Caco-2 (cell line): ENCODE data around the gene PRRT1. TPM values are rescaled to one million over a fixed set of nuclear protein-coding genes. Genes with fewer than 3 reads are reported as not detected.

Experiments
- BruUV-seq: library from RNA; stranded (reverse); fragments of 400-500 nt; replicated peaks from 2 replicates; lab custom pipeline; 2021; lab: Mats Ljungman, UMichigan
- CTCF ChIA-PET: fragments of 300-600 bp; sonication (Branson Sonifier 250); formaldehyde crosslinking; loops from one replicate; lab custom pipeline; 2022; ENCODE audit warnings: antibody characterized with exemption; lab: Charles Lee
- POLR2A ChIA-PET: fragments of 300-600 bp; sonication (Branson Sonifier 250); formaldehyde crosslinking; loops from one replicate; lab custom pipeline; 2022; ENCODE audit warnings: antibody characterized with exemption; lab: Charles Lee
- DNase-seq, 2 experiments: peaks; one replicate each; pipeline versions ENCODE4 v3.0.0 to v3.0.0-alpha.2; 2020 to 2022
- H3K27me3 ChIP-seq: replicated peaks from 2 replicates; pipeline ENCODE4 v1.6.0; 2011; ENCODE audit warnings: low read length; ENCODE audit not compliant: control insufficient read depth, insufficient read depth
- H3K36me3 ChIP-seq: 2 replicates; pipeline ENCODE4 v1.5.1; 2011; ENCODE audit warnings: low read length; ENCODE audit not compliant: control insufficient read depth, insufficient read depth
- H3K4me1 ChIP-seq: fragments of 250-450 bp; sonication (Bioruptor Pico); 2 replicates; pipeline ENCODE4 v1.5.1; 2020; ENCODE audit warnings: mild to moderate bottlenecking
- H3K4me3 ChIP-seq: 2 replicates; pipeline ENCODE4 v1.5.1; 2011; ENCODE audit warnings: low read depth, mild to moderate bottlenecking, control low read depth, low read length
- H3K9me3 ChIP-seq: fragments of 250-450 bp; sonication (Bioruptor Pico); 2 replicates; pipeline ENCODE4 v1.5.1; 2020; ENCODE audit warnings: mild to moderate bottlenecking, moderate library complexity
- H3K27ac Mint-ChIP-seq: one replicate; pipeline ENCODE4 v1.8.0; 2022; ENCODE audit warnings: mixed read lengths; ENCODE audit not compliant: unreplicated experiment
- H3K27me3 Mint-ChIP-seq: one replicate; pipeline ENCODE4 v1.8.0; 2022; ENCODE audit warnings: mixed read lengths; ENCODE audit not compliant: insufficient read depth, unreplicated experiment
- H3K36me3 Mint-ChIP-seq: one replicate; pipeline ENCODE4 v1.8.0; 2022; ENCODE audit warnings: mild to moderate bottlenecking, mixed read lengths; ENCODE audit not compliant: insufficient read depth, unreplicated experiment
- H3K4me1 Mint-ChIP-seq: one replicate; pipeline ENCODE4 v1.8.0; 2022; ENCODE audit warnings: low read depth, mixed read lengths; ENCODE audit not compliant: unreplicated experiment
- H3K4me3 Mint-ChIP-seq: one replicate; pipeline ENCODE4 v1.8.0; 2022; ENCODE audit warnings: mild to moderate bottlenecking, moderate library complexity, mixed read lengths; ENCODE audit not compliant: unreplicated experiment
- H3K9me3 Mint-ChIP-seq: one replicate; pipeline ENCODE4 v1.8.0; 2022; ENCODE audit warnings: mixed read lengths; ENCODE audit not compliant: unreplicated experiment
- CTCF ChIP-seq, 2 experiments: fragments of 200-600 bp in 1 of 2; IDR thresholded peaks; 1 replicate in 1 of 2; 2 replicates in 1 of 2; pipeline versions ENCODE4 v1.5.1 to v1.8.0; 2011 to 2022; ENCODE audit warnings: antibody characterized with exemption in 1 of 2, control low read depth in 1 of 2, inconsistent platforms in 1 of 2, low read depth in 1 of 2, low read length in 1 of 2, mild to moderate bottlenecking in 1 of 2, moderate library complexity in 1 of 2; ENCODE audit not compliant: insufficient read depth in 1 of 2, severe bottlenecking in 1 of 2, unreplicated experiment in 1 of 2
- intact Hi-C: fragments of 100-400 bp; cut with micrococcal nuclease; formaldehyde crosslinking; loops from one replicate; pipeline ENCODE4 v1.10.0; 2022; ENCODE audit not compliant: unreplicated experiment
- total RNA-seq: library from RNA; stranded (reverse); gene quantifications from 2 replicates; pipeline ENCODE4 v1.2.3, GENCODE V29; 2022

Gene PRRT1
- total RNA-seq, 1 experiment from 2014 or later, result 2.0 TPM

- Mint-ChIP-seq H3K4me1 (peaks cover 27% of the 10 kb centered on the region), H3K9me3 (no peaks in the 10 kb centered on the region), H3K27ac (no peak within 1 kb of the TSS), H3K27me3 (no peaks in the 10 kb centered on the region), H3K4me3 (no peak within 1 kb of the TSS), H3K36me3 (peaks cover 21% of the 10 kb centered on the region)
- H3K4me3 ChIP-seq, result no peak within 1 kb of the TSS
- DNase-seq, result no peak
- H3K27me3 ChIP-seq, result no peaks in the 10 kb centered on the region
- intact Hi-C loops, result loop anchor here (10.0 kb wide), 1 partner anchor 772 kb away; the partner anchor contains the start of gene BRD2
- no peaks in the 10 kb centered on the region for H3K9me3 ChIP-seq
- ChIA-PET POLR2A (no interaction called here), CTCF (interaction anchor here (1.4 kb wide), 1 partner anchor 15 kb away, joined by 3 read pairs; no protein-coding TSS in a partner anchor)
- H3K36me3 ChIP-seq, result 0 out of 2 replicates have a peak, but pooled peaks cover 2% of the 10 kb centered on the region
- BruUV-seq, result no TSS peak
- H3K4me1 ChIP-seq, result peaks cover 27% of the 10 kb centered on the region
- no peak for TF ChIP-seq CTCF (IDR thresholded peaks at IDR 0.05; ENCODE audit: insufficient read depth in 1 of 2, low read depth in 1 of 2, low read length in 1 of 2, severe bottlenecking in 1 of 2, unreplicated experiment in 1 of 2)
These were observed 40.9 kb upstream of the PRRT1 start, which contains the start of gene GPSM3 for GRCh38 chr6:32192608-32193039. Gene GPSM3 (minus strand): TSS chr6:32192643. CDS start chr6:32192513, 130 bp downstream.

- Histone ChIP-seq H3K4me3 (no peak overlapping the region), H3K4me1 (peaks cover 23% of the 10 kb centered on the region), H3K9me3 (no peaks in the 10 kb centered on the region), H3K36me3 (peaks cover 2% of the 10 kb centered on the region; the same call in 1 of the 2 replicates), H3K27me3 (no peaks in the 10 kb centered on the region)
- CTCF ChIA-PET, result interaction anchor here (0.5 to 1.4 kb wide), 2 partner anchors 14 to 64 kb away, joined by 3 read pairs; partner anchors contain the start of gene ATF6B
- H3K9me3 Mint-ChIP-seq, result no peaks in the 10 kb centered on the region
- intact Hi-C loops, result loop anchor here (10.0 kb wide), 1 partner anchor 773 kb away; the partner anchor contains the start of gene BRD2
- TF ChIP-seq CTCF (IDR thresholded peaks at IDR 0.05; ENCODE audit: insufficient read depth in 1 of 2, low read depth in 1 of 2, low read length in 1 of 2, severe bottlenecking in 1 of 2, unreplicated experiment in 1 of 2), result no peak
- no peak overlapping the region for H3K27ac Mint-ChIP-seq
- BruUV-seq, result no TSS peak
- no peaks in the 10 kb centered on the region for H3K27me3 Mint-ChIP-seq
- H3K4me1 Mint-ChIP-seq, result peaks cover 25% of the 10 kb centered on the region
- H3K4me3 Mint-ChIP-seq, result no peak overlapping the region
- POLR2A ChIA-PET, result no interaction called here
- peaks cover 28% of the 10 kb centered on the region for H3K36me3 Mint-ChIP-seq
- no peak for DNase-seq
These were observed 40.2 kb upstream of the PRRT1 start for GRCh38 chr6:32191696-32192607.
